AG09309 (cell line): ENCODE results near the gene CLTCL1.

ENCODE experiments used
- DNase-seq: peaks from one replicate; pipeline ENCODE4 v3.0.0-alpha.2; 2010; ENCODE audit warnings: low read depth
- H3K4me3 ChIP-seq: 2 replicates; pipeline ENCODE4 v1.5.1; 2011; ENCODE audit warnings: mild to moderate bottlenecking, low read depth, low read length, moderate library complexity; ENCODE audit not compliant: control insufficient read depth
- TF ChIP-seq, protein P1 (sequence below): IDR thresholded peaks from 2 replicates; pipeline ENCODE4 v1.5.1; 2011; ENCODE audit warnings: mild to moderate bottlenecking, low read depth, low read length, inconsistent platforms; ENCODE audit not compliant: insufficient read depth, control insufficient read depth; ENCODE audit errors: missing control alignments

CLTCL1 gene

DNA sequence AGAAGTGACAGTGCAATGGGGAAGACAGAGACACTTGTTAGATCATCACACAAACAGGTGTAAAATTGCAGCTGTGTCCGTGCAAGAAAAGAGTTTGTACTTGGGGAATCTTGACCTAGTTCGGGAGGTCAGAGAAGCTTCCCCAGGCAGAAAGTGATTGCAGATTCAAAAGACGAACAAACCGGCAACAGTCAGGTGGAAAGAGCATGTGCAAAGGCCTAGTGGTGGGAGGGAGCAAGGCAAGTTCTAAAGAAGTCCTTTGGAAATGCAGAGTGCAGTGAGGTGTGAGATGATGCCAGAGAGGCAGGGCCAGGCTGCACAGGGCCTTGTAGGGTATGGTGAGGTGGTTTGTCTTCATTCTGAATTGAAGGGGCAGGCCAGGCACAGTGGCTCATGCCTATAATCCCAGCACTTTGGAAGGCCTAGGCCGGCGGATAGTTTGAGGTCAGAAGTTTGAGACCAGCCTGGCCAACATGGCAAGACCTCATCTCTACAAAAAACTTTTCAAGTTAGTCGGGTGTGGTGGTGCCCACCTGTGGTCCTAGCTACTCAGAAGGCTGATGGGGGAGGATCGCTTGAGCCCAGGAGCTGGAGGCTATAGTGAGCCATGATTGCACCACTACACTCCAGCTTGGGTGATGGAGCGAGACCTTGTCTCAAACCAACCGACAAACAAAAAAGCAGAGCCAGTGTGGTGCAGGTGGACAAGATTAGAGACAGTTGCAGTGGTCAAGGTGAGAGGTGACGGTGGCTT is 145.1 kb downstream of the CLTCL1 start:
- H3K4me3 ChIP-seq: no peak overlapping the region
- DNase-seq: no peak
- TF ChIP-seq, protein P1, sequence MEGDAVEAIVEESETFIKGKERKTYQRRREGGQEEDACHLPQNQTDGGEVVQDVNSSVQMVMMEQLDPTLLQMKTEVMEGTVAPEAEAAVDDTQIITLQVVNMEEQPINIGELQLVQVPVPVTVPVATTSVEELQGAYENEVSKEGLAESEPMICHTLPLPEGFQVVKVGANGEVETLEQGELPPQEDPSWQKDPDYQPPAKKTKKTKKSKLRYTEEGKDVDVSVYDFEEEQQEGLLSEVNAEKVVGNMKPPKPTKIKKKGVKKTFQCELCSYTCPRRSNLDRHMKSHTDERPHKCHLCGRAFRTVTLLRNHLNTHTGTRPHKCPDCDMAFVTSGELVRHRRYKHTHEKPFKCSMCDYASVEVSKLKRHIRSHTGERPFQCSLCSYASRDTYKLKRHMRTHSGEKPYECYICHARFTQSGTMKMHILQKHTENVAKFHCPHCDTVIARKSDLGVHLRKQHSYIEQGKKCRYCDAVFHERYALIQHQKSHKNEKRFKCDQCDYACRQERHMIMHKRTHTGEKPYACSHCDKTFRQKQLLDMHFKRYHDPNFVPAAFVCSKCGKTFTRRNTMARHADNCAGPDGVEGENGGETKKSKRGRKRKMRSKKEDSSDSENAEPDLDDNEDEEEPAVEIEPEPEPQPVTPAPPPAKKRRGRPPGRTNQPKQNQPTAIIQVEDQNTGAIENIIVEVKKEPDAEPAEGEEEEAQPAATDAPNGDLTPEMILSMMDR: no peak

DNA sequence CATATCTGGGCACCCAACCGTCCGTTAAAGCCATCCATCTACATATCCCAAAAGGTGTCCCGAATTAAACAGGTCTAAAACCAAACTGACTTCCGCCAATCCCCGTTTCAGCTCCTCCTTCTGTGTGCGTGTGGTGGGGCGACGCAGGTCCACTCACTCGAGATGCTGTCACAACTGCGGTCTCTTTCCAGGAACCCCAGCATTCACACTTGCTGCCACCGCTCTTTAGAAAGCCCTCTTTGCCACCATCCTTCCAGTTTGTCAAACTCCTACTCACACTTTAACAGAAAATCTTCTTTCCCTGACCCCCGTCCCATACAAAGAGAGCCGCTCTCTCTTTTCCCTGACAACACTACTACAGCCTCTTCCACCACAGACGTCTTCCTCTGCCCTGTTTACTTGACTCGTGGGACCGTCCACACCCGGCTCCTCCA is 147.5 kb downstream of the CLTCL1 start:
- DNase-seq: no peak
- peak overlapping the region; percentile 82 for H3K4me3 ChIP-seq
- TF ChIP-seq, protein P1: no peak

DNA sequence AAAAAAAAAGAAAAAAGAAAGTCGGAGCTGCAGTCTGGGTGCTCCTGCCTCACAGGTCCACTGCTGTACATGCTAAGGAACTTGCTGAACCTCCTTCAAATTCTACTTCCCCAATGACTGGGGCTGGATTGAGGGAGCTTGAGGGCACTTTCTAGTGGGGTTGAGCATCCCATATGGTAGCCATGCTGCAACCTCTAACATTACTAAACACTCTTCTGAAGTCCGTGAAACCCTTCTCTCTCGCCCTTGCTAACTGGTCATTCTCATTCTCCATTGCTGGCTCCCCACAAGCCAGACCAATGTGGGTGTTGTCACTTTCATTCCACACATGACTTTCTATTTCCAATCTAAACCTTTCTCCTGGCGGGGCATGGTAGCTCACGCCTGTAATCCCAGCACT is 148.3 kb downstream of the CLTCL1 start:
- TF ChIP-seq, protein P1: no peak
- DNase-seq: no peak
- H3K4me3 ChIP-seq: no peak overlapping the region

DNA sequence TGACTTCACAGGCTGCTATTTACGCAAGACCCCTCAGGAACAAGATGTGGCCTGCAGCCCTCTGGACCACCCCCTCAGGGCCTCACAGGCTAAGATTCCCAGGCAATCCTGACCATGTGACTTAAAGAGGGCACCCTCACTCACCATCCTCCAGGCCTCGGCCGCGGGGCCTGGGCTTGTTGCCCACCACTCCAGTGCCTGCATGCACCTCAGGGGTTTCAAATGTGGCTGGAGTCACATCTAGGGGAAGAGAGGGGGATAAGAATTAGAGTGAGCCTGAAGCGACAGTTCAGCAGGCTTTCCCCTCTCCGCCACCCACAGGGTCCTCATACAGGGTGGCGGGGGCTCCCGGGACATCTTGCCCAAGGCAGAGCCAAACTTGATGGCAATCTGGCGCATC is 149.1 kb downstream of the CLTCL1 start:
- TF ChIP-seq, protein P1: no peak
- DNase-seq: no peak
- no peak overlapping the region for H3K4me3 ChIP-seq

DNA sequence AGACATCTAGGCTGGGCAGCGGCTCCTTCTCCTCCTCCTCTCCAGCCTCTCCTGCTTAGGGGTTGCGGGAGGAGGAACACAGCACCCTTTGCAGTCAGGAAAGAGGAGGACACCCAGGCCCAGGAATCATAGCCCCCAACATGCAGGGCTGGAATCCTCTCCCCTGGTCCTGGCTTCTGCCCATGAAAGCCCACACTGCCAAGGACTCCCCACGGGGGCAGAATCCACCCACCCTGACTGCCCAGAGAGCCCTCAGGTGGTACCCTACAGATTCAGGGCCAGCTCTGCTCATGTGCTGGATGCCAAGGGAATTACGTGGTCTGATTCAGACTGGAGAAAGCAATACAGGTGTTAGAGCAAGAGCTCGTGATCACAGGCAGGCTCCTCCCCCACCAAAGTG is 151.5 kb downstream of the CLTCL1 start:
- no peak overlapping the region for H3K4me3 ChIP-seq
- DNase-seq: no peak
- TF ChIP-seq, protein P1: no peak

DNA sequence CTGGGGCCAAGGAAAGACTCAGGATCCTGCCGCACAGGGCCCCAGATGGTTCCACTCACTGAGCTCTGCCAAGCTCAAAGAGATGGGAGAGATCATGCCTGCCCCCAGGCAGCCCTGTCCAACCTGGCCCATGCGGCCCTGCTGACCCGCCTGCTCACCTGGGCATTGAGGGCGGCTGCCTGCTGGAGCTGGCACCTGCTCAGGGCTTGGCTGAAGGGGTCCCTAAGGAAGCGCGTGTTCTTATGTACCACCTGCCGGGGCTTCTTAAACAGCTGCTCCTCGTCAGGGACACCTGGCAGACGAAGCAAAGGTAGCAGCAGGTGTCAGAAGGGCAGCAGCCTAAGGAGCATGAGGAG is 152.5 kb downstream of the CLTCL1 start:
- TF ChIP-seq, protein P1: no peak
- no peak for DNase-seq
- H3K4me3 ChIP-seq: no peak overlapping the region

DNA sequence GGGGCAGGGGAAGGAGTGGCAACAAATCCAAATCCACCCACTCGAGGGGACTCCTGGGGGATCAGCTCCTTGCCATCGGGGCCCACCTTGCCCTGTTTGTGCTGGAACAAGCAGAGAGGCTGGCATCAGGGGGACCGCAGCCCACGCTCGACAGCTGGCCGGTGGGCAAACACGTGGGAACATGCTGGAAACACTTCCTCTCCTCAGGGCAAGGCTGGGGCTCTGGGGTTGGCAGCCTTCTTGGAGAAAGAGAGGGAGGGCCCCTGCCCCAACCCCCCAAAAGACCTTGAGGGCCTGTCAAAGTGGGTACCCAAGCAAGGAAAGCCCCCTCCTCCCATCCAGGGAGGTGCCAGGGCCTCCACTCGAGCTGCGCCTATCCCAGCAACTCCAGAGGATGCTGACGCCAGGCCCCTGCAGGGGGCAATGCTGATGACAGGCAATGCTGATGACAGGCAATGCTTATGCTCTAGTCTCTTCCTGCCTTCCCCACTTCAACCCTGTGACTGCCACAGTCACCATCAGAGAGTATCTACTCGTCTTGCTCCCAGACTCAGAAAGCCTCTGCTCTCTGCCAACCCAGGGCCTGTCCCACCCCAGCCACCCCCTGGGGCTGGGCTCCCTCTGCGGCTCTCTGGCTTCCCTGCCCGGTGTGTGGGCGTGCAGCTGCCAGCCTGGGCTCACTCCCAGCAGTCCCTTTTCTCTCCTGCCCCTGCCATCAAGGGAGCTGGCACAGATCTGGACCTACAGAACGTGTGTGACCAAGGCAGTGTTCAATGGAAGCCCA is 153.1 kb downstream of the CLTCL1 start:
- TF ChIP-seq, protein P1: no peak
- no peak for DNase-seq
- H3K4me3 ChIP-seq: no peak overlapping the region
